HEK293 (cell line): ENCODE data around the gene LINGO1.

Experiments
- CTCF ChIA-PET: fragments of 350-600 bp; formaldehyde crosslinking; extraction: SDS; loops from one replicate; lab custom pipeline; 2021; ENCODE audit warnings: antibody characterized with exemption; lab: Yijun Ruan, JAX
- POLR2A ChIA-PET: fragments of 300-600 bp; formaldehyde crosslinking; extraction: SDS; loops from one replicate; lab custom pipeline; 2020; ENCODE audit warnings: antibody characterized with exemption, inconsistent platforms; lab: Yijun Ruan, JAX
- H3K27ac ChIP-seq: fragments of 200-500 bp; sonication (Bioruptor generic); 2 replicates; pipeline ENCODE4 v1.5.1; 2014; ENCODE audit warnings: low read depth, low read length, control low read depth, inconsistent platforms; ENCODE audit errors: extremely low read depth
- H3K36me3 ChIP-seq, 2 experiments: fragments of 200-500 bp in 1 of 2; sonication (Bioruptor generic) in 1 of 2; 1 replicate in 1 of 2; 2 replicates in 1 of 2; pipeline ENCODE4 v1.5.1; 2014 to 2017; ENCODE audit warnings: inconsistent platforms in 2 of 2, low read length in 2 of 2; ENCODE audit not compliant: control insufficient read depth in 2 of 2, insufficient read depth in 1 of 2
- H3K4me1 ChIP-seq: fragments of 200-500 bp; sonication (Bioruptor generic); 2 replicates; pipeline ENCODE4 v1.5.1; 2014; ENCODE audit warnings: mild to moderate bottlenecking, low read length, inconsistent platforms; ENCODE audit not compliant: control insufficient read depth, insufficient read depth
- H3K4me3 ChIP-seq: 2 replicates; pipeline ENCODE4 v1.5.1; 2011; ENCODE audit warnings: low read depth, mild to moderate bottlenecking, control low read depth, low read length, moderate library complexity
- H3K9me3 ChIP-seq: fragments of 200-500 bp; sonication (Bioruptor generic); 2 replicates; pipeline ENCODE4 v1.5.1; 2014; ENCODE audit warnings: low read depth, low read length, inconsistent platforms; ENCODE audit not compliant: control insufficient read depth, insufficient read depth
- HOXD13 ChIP-seq: sonication (generic); formaldehyde crosslinking; IDR thresholded peaks from 2 replicates; pipeline ENCODE4 v1.8.0; 2022; ENCODE audit warnings: missing genetic modification reagents, borderline replicate concordance
- IKZF3 ChIP-seq: fragments of 450-650 bp; IDR thresholded peaks from 2 replicates; pipeline ENCODE4 v1.5.0; 2018; ENCODE audit warnings: missing biosample characterization, mild to moderate bottlenecking, missing genetic modification characterization, moderate library complexity
- KLF10 ChIP-seq: fragments of 450-650 bp; IDR thresholded peaks from 2 replicates; pipeline ENCODE4 v1.5.1; 2018; ENCODE audit warnings: missing biosample characterization, mild to moderate bottlenecking, missing genetic modification characterization
- KLF7 ChIP-seq: fragments of 450-650 bp; formaldehyde crosslinking; IDR thresholded peaks from 2 replicates; pipeline ENCODE4 v1.5.1; 2016; ENCODE audit warnings: missing biosample characterization, missing genetic modification characterization, borderline replicate concordance
- RBAK ChIP-seq: fragments of 450-650 bp; formaldehyde crosslinking; IDR thresholded peaks from 2 replicates; pipeline ENCODE4 v1.5.1; 2016; ENCODE audit warnings: missing biosample characterization, missing genetic modification characterization
- TRIM28 ChIP-seq: IDR thresholded peaks from 2 replicates; pipeline ENCODE4 v1.6.1; 2011; ENCODE audit warnings: low read length, control low read depth, borderline replicate concordance
- ZBTB48 ChIP-seq: fragments of 450-650 bp; formaldehyde crosslinking; IDR thresholded peaks from 2 replicates; pipeline ENCODE4 v1.5.1; 2016; ENCODE audit warnings: missing biosample characterization, missing genetic modification characterization
- ZIC2 ChIP-seq: fragments of 450-650 bp; formaldehyde crosslinking; IDR thresholded peaks from 2 replicates; pipeline ENCODE4 v1.5.1; 2016; ENCODE audit warnings: missing biosample characterization, missing genetic modification characterization
- ZNF174 ChIP-seq: fragments of 450-650 bp; formaldehyde crosslinking; IDR thresholded peaks from 2 replicates; pipeline ENCODE4 v1.5.0; 2017; ENCODE audit warnings: missing biosample characterization, mild to moderate bottlenecking, missing genetic modification characterization
- ZNF223 ChIP-seq: fragments of 450-650 bp; formaldehyde crosslinking; IDR thresholded peaks from 2 replicates; pipeline ENCODE4 v1.5.1; 2016; ENCODE audit warnings: missing biosample characterization, missing genetic modification characterization
- ZNF23 ChIP-seq: fragments of 450-650 bp; formaldehyde crosslinking; IDR thresholded peaks from 2 replicates; pipeline ENCODE4 v1.5.1; 2016; ENCODE audit warnings: missing biosample characterization, missing genetic modification characterization, borderline replicate concordance
- ZNF544 ChIP-seq: fragments of 450-650 bp; formaldehyde crosslinking; IDR thresholded peaks from 2 replicates; pipeline ENCODE4 v1.5.0; 2017; ENCODE audit warnings: missing biosample characterization, missing genetic modification characterization
- ZNF549 ChIP-seq: fragments of 450-650 bp; IDR thresholded peaks from 2 replicates; pipeline ENCODE4 v1.5.1; 2018; ENCODE audit warnings: missing biosample characterization, missing genetic modification characterization, mild to moderate bottlenecking, inconsistent platforms, moderate library complexity
- ZNF561 ChIP-seq: fragments of 450-650 bp; IDR thresholded peaks from 2 replicates; pipeline ENCODE4 v1.5.1; 2018; ENCODE audit warnings: missing biosample characterization, missing genetic modification characterization, borderline replicate concordance
- ZNF664 ChIP-seq: fragments of 450-650 bp; formaldehyde crosslinking; IDR thresholded peaks from 2 replicates; pipeline ENCODE4 v1.5.1; 2016; ENCODE audit warnings: missing biosample characterization, missing genetic modification characterization
- ZNF785 ChIP-seq: fragments of 450-650 bp; formaldehyde crosslinking; IDR thresholded peaks from 2 replicates; pipeline ENCODE4 v1.5.1; 2016; ENCODE audit warnings: missing biosample characterization, missing genetic modification characterization
- TF ChIP-seq, protein P1 (sequence below): fragments of 450-650 bp; formaldehyde crosslinking; IDR thresholded peaks from 2 replicates; pipeline ENCODE4 v1.5.1; 2017; ENCODE audit warnings: missing biosample characterization, mild to moderate bottlenecking, missing genetic modification characterization, moderate library complexity
- TF ChIP-seq, protein P2 (sequence below): fragments of 450-650 bp; formaldehyde crosslinking; optimal IDR thresholded peaks from 2 replicates; pipeline ENCODE3; 2016; ENCODE audit warnings: missing biosample characterization, mild to moderate bottlenecking, missing genetic modification characterization
- TF ChIP-seq, protein P3 (sequence below): fragments of 450-650 bp; formaldehyde crosslinking; IDR thresholded peaks from 2 replicates; pipeline ENCODE4 v1.5.1; 2016; ENCODE audit warnings: missing biosample characterization, missing genetic modification characterization
- TF ChIP-seq, protein P4 (sequence below): fragments of 450-650 bp; formaldehyde crosslinking; IDR thresholded peaks from 2 replicates; pipeline ENCODE4 v1.5.1; 2016; ENCODE audit warnings: missing biosample characterization, missing genetic modification characterization
- TF ChIP-seq, protein P5 (sequence below): sonication (generic); formaldehyde crosslinking; IDR thresholded peaks from 2 replicates; pipeline ENCODE4 v1.8.1; 2022; ENCODE audit warnings: mild to moderate bottlenecking, moderate library complexity, missing genetic modification reagents
- TF ChIP-seq, protein P6 (sequence below): fragments of 450-650 bp; formaldehyde crosslinking; IDR thresholded peaks from 2 replicates; pipeline ENCODE4 v1.5.1; 2016; ENCODE audit warnings: missing biosample characterization, missing genetic modification characterization
- TF ChIP-seq, protein P7 (sequence below): fragments of 450-650 bp; formaldehyde crosslinking; IDR thresholded peaks from 2 replicates; pipeline ENCODE4 v1.5.1; 2016; ENCODE audit warnings: missing biosample characterization, missing genetic modification characterization, low read depth

Gene LINGO1

DNA sequence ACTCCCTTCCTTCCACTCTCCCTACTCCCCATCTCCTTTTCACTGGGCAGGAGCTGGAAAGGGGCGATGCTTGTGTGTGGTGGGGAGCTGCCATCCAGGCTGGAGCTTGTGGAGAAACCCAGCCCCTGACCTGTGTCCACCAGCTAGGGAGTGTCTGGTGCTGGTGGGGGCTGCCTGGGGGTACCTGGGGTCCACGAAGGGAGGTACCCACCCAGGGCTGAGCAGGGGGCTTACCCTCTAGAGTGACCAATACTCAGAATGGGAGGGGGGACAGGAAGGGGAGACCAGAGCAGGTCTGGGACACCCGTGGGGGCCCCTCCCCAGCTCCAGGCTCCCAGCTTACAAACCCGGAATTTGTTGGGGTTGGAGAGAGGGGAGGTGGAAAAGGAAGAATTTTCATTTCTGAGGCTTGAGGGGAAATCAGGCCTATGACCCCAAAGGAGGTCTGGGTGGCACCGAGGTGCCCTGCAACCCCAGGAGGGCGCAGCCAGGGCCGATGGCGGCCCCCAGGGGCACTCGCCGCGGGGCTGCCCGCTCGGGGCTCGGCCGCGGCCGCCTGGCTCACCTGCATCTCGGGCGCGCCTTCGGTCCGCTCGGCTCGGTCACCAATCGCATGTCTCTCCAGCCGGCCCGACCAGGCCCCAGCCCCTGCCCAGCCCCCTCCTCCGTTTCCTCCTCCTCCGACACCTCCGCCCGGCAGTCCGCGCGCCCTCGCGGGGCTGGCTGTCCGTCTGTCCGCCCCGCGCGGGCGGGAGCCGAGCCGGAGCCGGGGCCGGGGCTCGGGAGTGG, 773 bp downstream of the LINGO1 start (continued):
- TF ChIP-seq, protein P1, sequence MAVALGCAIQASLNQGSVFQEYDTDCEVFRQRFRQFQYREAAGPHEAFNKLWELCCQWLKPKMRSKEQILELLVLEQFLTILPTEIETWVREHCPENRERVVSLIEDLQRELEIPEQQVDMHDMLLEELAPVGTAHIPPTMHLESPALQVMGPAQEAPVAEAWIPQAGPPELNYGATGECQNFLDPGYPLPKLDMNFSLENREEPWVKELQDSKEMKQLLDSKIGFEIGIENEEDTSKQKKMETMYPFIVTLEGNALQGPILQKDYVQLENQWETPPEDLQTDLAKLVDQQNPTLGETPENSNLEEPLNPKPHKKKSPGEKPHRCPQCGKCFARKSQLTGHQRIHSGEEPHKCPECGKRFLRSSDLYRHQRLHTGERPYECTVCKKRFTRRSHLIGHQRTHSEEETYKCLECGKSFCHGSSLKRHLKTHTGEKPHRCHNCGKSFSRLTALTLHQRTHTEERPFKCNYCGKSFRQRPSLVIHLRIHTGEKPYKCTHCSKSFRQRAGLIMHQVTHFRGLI (tag by site-specific recombination): no peak
- TF ChIP-seq IKZF3 (tag by site-specific recombination) (no peak), ZIC2 (tag by site-specific recombination) (no peak), ZNF549 (tag by site-specific recombination) (no peak), HOXD13 (no peak), ZNF561 (tag by site-specific recombination) (no peak), ZNF544 (tag by site-specific recombination) (no peak), ZBTB48 (tag by site-specific recombination) (peak; percentile 33; the same call in 1 of the 2 replicates), KLF7 (no peak), ZNF174 (tag by site-specific recombination) (no peak), KLF10 (tag by site-specific recombination) (0 out of 2 replicates have a peak, but pooled peaks have one; percentile 20), ZNF664 (no peak), ZNF23 (no peak), ZNF785 (no peak)
- TF ChIP-seq, protein P2, sequence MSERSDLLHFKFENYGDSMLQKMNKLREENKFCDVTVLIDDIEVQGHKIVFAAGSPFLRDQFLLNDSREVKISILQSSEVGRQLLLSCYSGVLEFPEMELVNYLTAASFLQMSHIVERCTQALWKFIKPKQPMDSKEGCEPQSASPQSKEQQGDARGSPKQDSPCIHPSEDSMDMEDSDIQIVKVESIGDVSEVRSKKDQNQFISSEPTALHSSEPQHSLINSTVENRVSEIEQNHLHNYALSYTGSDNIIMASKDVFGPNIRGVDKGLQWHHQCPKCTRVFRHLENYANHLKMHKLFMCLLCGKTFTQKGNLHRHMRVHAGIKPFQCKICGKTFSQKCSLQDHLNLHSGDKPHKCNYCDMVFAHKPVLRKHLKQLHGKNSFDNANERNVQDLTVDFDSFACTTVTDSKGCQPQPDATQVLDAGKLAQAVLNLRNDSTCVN (tag by site-specific recombination): no peak
- TF ChIP-seq, protein P3, sequence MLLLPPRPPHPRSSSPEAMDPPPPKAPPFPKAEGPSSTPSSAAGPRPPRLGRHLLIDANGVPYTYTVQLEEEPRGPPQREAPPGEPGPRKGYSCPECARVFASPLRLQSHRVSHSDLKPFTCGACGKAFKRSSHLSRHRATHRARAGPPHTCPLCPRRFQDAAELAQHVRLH (tag by site-specific recombination): no peak
- TF ChIP-seq, protein P4, sequence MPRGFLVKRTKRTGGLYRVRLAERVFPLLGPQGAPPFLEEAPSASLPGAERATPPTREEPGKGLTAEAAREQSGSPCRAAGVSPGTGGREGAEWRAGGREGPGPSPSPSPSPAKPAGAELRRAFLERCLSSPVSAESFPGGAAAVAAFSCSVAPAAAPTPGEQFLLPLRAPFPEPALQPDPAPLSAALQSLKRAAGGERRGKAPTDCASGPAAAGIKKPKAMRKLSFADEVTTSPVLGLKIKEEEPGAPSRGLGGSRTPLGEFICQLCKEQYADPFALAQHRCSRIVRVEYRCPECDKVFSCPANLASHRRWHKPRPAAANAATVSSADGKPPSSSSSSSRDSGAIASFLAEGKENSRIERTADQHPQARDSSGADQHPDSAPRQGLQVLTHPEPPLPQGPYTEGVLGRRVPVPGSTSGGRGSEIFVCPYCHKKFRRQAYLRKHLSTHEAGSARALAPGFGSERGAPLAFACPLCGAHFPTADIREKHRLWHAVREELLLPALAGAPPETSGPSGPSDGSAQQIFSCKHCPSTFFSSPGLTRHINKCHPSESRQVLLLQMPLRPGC (tag by site-specific recombination): no peak

DNA sequence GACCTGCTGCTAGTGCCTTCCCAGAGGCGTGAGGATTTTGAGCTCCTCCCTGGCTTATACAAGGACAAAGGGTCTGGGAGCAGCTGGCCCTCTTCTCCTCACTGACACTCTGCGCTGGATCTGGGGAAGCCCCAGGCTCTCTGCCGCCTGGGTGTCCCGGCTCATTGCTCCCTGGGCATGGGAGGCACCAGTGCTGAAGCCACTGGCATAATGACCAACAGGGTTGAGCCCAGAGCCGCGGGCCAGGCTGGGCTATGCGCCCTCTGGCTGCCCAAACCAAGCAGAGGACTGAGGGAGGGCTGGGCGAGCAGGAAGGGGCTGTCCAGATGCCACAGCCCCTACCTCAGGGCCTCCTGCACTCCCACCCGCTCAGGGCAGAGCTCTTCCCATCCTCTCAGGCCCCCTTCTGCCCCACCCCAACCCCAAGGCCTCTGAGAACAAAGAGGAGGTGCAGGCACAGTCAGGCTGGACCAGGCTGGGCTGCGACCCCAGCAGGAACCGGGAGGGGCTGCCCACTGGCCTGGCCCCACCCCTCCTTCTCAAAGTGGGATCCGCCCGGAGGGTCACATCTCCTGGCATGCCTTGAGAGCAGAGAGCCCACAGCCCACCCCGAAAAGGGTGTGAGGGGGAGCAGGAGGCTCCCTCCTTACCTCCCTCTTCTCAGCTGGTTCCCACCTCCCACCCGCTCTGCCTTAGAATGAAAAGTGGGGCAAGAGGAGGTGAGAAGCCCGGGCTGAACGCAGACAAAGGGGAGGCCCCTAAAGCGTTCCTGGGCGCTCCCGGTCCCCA, 1.6 kb downstream of the LINGO1 start:
- ChIA-PET CTCF (interaction anchor here (0.6 to 7.7 kb wide), 6 partner anchors 10 to 1132 kb away, joined by 3 to 77 read pairs (median 6); no protein-coding TSS in a partner anchor), POLR2A (interaction anchor here (0.9 kb wide), 1 partner anchor 34 kb away, joined by 4 read pairs; no protein-coding TSS in a partner anchor)
- Histone ChIP-seq H3K27ac (no peak overlapping the region), H3K4me3 (no peak overlapping the region), H3K36me3 (no peaks in the 10 kb centered on the region), H3K4me1 (no peaks in the 10 kb centered on the region; the same call in 1 of the 2 replicates), H3K9me3 (no peaks in the 10 kb centered on the region)
- TF ChIP-seq, protein P5, sequence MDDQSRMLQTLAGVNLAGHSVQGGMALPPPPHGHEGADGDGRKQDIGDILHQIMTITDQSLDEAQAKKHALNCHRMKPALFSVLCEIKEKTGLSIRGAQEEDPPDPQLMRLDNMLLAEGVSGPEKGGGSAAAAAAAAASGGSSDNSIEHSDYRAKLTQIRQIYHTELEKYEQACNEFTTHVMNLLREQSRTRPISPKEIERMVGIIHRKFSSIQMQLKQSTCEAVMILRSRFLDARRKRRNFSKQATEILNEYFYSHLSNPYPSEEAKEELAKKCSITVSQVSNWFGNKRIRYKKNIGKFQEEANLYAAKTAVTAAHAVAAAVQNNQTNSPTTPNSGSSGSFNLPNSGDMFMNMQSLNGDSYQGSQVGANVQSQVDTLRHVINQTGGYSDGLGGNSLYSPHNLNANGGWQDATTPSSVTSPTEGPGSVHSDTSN: 0 out of 2 replicates have a peak, but pooled peaks have one; percentile 6
- no peak for TF ChIP-seq TRIM28
- TF ChIP-seq, protein P6, sequence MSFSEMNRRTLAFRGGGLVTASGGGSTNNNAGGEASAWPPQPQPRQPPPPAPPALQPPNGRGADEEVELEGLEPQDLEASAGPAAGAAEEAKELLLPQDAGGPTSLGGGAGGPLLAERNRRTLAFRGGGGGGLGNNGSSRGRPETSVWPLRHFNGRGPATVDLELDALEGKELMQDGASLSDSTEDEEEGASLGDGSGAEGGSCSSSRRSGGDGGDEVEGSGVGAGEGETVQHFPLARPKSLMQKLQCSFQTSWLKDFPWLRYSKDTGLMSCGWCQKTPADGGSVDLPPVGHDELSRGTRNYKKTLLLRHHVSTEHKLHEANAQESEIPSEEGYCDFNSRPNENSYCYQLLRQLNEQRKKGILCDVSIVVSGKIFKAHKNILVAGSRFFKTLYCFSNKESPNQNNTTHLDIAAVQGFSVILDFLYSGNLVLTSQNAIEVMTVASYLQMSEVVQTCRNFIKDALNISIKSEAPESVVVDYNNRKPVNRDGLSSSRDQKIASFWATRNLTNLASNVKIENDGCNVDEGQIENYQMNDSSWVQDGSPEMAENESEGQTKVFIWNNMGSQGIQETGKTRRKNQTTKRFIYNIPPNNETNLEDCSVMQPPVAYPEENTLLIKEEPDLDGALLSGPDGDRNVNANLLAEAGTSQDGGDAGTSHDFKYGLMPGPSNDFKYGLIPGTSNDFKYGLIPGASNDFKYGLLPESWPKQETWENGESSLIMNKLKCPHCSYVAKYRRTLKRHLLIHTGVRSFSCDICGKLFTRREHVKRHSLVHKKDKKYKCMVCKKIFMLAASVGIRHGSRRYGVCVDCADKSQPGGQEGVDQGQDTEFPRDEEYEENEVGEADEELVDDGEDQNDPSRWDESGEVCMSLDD (tag by site-specific recombination): no peak
- TF ChIP-seq RBAK: no peak
- TF ChIP-seq, protein P7, sequence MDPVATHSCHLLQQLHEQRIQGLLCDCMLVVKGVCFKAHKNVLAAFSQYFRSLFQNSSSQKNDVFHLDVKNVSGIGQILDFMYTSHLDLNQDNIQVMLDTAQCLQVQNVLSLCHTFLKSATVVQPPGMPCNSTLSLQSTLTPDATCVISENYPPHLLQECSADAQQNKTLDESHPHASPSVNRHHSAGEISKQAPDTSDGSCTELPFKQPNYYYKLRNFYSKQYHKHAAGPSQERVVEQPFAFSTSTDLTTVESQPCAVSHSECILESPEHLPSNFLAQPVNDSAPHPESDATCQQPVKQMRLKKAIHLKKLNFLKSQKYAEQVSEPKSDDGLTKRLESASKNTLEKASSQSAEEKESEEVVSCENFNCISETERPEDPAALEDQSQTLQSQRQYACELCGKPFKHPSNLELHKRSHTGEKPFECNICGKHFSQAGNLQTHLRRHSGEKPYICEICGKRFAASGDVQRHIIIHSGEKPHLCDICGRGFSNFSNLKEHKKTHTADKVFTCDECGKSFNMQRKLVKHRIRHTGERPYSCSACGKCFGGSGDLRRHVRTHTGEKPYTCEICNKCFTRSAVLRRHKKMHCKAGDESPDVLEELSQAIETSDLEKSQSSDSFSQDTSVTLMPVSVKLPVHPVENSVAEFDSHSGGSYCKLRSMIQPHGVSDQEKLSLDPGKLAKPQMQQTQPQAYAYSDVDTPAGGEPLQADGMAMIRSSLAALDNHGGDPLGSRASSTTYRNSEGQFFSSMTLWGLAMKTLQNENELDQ (tag by site-specific recombination): no peak
- TF ChIP-seq ZNF223 (tag by site-specific recombination): peak; percentile 94
